Stimulated activated CD8-positive, alpha-beta memory T cell treated with anti-CD3 and anti-CD28 coated beads, Interleukin-12 subunit alpha, Interleukin-12 subunit beta, amount 100 ng/mL, for 4 hours (primary cell): ENCODE data around the gene HK1.
A peak's percentile ranks its signal among the peaks of the same experiment; 100 is the strongest.

Experiments used
- DNase-seq: peaks from one replicate; pipeline ENCODE4 v3.0.0-alpha.2; 2020; ENCODE audit warnings: low read depth

Gene HK1

DNA sequence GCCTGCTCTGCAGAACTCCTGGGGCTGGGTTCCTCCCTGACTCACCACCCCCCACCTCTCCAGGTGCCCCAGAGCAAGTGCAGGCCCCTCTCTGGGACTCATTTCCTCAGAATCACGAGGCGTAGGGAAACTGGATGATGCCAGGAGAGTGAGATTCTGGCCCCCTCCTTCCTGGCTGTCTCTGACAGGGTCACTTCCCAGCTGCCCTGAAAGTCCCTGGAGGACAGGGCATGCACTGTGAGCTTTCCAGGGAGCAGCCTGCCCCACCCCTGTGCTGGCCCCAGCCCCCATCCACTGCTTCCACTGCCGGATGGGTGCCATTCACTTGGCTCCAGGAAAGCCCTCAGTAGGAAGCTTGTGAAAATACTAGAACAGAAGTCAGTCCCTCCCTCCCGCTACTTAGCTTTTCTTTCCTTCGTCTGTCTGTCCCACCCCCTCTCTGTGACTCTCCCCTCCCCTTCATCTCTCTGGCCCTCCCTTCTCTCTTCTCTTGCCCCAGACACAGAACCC is 128.1 kb downstream of the HK1 start:
- DNase-seq: no peak

GRCh38 chr10:69406816-69407580 is 128.7 kb downstream of the HK1 start:
- no peak for DNase-seq

- no peak for DNase-seq
These were observed 129.5 kb downstream of the HK1 start for GRCh38 chr10:69407621-69408301.

DNA sequence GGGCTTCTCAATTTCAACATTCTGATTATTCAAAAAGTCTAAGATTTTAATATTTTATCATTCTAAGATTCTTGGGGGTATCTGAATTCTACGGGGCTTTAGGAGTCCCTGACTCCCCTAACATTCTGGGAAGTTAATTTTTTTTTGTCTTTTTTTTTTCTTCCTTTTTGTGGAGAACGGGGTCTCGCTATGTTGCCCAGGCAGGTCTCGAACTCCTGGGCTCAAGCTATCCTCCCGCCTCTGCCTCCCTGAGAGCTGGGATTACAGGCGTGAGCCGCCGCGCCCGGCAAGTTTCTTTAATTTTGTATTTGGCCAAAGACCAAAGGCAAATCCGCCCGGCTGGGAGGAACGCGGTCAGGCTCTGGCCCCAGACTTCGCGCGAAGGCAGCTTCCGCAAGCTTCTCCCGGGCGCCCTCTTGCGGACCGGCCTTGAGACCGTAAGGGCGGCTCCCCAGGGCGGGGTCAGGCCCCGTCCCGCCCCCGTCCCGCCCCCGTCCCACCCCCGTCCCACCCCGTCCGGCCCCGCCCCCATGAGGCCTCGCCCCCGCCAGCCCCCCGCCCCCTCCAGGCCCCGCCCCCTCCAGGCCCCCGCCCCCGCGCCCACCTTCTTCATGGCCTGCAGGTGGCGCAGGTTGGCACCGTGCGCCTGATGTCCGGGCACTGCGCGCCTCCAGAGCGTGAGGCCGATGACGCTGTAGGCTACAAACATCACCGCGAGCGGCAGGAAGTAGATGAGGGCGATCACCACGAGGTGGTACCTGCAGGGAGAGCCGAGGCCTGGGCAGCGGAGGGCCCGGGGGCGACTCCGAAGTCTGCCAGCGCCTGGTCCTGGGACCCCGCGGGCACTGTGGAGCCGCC is 130.3 kb downstream of the HK1 start:
- DNase-seq: peak; percentile 78

DNA sequence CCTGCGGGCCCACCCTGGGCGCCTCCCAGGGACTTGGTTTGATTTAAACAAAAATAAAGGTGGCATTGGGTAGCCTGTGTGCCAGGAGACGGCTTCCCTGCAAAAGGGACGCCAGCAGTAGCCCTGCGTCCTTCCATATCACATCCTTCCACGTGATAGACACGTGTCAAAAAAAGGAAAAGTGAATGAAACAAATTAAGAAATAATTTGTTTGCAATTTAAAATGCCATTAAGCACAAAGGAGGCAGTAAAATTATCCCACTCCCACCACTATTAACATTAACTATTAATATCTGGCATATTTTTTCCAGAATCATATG is 130.8 kb downstream of the HK1 start:
- no peak for DNase-seq

- no peak for DNase-seq
These were observed 131.7 kb downstream of the HK1 start for GRCh38 chr10:69409968-69410367.

GRCh38 chr10:69410487-69410886 is 132.2 kb downstream of the HK1 start:
- no peak for DNase-seq

- no peak for DNase-seq
These were observed 133.2 kb downstream of the HK1 start for GRCh38 chr10:69411476-69411875.

DNA sequence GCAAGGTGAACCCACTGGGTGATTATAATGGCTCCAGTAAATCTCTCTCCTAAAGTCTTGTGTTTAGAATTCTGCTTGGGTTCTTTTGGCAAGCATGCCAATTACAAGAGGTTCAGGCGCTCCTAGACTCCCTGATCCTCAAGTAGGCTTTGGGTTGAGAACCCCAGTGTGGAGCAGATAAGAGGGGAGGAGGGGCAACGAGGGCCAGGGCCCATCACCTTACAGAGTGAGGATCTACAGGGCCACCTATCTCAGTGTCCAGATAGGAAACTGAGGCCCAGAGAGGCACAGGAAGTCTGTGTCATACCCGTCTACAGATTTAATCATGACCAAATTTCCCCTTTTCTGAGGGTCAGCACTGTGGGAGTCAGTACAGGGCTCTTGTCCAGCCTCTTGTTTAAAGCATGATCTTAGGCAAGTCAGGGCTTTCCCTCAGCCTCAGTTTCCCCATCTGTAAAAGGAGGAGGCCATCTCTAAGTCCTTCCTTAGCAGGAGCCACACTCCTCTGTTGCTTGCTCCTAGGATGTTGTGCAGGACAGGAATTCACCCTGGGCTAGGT is 134.0 kb downstream of the HK1 start:
- DNase-seq: no peak

GRCh38 chr10:69413221-69413865 is 135.0 kb downstream of the HK1 start:
- no peak for DNase-seq

- no peak for DNase-seq
These were observed 136.0 kb downstream of the HK1 start for GRCh38 chr10:69414036-69415018.

DNA sequence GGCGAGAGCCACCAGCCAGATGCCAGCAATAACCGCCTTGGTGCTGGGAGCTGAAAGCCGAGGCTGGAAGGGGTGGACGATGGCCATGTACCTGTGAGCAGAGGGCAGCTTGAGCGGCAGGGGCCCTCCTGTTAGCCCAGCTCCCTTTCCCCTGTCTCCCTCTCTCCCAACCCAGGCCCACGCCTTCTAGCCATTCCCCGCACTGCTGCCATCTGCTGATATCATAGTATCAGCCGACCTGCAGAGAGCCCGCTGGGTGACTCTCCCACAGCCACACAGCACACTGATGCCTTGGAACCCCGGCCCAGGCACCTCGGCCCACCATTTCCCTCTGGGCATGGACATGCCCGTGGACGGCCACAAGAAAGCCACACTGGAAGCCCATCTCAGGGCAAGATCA is 136.8 kb downstream of the HK1 start:
- no peak for DNase-seq

GRCh38 chr10:69415951-69416350 is 137.7 kb downstream of the HK1 start:
- no peak for DNase-seq

- no peak for DNase-seq
These were observed 138.4 kb downstream of the HK1 start, which contains the start of gene TACR2 for GRCh38 chr10:69416695-69417094. Gene TACR2 (minus strand): TSS chr10:69416918. CDS start chr10:69416323, 595 bp downstream.

DNA sequence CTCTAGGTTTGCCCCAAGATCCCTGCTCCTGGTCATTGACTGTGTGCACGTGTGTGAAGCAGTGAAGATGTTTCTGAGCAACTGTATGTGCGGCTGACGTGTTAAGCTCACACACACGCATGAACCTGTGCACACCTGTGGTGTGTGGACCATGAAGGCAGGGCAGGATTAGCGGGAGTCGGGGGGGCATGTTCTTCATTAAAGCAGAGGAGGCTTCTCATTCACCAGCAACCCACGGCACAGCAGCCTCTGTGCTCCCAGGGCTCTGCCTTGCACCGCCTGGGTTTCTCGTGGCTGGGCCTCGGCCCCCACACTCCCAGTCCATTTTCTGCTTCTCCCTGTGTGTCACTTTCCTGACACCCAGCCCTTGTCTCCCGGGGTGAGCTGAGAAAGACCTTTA is 139.2 kb downstream of the HK1 start:
- DNase-seq: no peak

DNA sequence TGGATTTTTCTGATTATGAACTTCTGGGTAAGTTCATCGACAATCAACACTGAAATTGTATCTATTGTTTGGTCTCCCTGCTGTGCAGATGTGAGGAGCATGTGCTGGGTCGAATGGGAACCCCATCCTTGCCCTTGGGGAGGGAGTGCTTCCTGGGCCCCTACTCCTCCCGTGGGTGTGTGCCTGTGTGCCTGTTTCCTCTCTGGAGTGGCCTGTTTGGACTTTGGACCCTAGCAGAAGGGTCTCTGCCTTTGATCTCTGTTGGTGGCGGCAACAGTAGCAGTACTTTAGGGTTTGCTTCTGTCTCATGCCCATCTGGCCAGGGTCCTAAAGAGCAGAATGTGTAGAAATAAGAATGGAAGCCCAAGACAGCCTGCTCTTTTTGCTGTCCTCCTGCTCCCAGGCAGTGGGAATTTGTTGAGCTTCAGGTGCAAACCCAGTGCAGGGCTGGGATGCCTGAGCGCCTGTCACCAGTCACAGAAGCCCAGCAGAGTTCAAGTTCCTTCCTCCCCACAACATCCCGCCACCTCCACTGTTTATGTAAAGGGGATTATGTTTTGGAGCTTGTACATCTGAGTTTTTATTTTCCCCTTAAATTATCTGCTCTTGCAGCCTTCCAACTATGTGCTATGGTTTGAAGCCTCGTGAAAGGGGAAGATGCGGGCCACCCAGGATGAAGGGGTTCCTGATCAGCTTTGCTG is 139.9 kb downstream of the HK1 start:
- DNase-seq: no peak

DNA sequence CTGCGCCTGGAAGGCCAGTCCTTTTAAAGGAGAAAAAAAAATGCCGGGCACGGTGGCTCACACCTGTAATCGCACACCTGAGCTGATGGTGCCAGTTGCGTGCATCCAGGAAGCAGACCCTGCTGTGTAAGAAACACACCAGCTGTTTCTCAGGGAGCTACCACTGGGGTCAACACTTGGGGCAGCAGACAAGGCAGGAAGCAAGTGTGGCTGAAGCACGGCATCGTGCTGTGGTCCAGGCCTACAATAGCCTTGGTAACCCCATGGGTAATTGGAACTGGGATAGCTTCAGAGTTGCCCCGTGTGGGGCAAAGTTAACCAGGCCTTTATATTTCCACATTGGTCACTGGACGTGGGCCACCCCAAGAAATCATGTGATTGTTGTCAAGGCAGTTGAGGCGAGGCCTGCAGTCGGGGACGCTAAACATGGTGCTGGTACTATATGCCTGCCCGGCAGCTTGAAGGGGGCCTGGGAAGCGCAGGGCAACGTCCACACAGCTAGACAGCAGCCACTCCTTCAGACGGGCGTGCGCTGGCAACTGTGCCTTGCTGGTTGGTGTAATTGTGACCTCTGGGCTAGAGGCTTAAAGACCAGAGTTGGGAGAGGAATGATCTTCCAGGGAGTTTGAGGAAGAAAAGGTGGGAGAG is 140.9 kb downstream of the HK1 start:
- DNase-seq: no peak

DNA sequence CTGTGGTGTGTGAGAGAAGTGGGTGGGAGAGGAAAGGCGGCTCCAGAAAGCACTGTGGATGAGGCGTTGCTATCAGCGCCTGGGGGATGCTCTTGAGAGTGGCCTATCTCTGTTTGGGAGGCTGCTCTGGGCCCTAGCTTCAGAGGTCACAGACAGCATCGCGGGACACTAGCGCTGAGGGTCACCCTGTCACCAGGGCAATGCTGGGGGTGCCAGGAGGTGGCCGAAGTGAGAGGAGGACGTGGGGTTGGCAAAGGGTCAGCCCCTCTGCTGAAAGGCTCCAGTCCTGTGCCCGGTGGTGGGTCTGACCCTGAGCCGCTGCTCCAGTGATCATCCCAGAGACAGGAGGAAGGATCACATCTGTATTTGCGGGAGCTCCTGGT is 141.4 kb downstream of the HK1 start:
- no peak for DNase-seq

DNA sequence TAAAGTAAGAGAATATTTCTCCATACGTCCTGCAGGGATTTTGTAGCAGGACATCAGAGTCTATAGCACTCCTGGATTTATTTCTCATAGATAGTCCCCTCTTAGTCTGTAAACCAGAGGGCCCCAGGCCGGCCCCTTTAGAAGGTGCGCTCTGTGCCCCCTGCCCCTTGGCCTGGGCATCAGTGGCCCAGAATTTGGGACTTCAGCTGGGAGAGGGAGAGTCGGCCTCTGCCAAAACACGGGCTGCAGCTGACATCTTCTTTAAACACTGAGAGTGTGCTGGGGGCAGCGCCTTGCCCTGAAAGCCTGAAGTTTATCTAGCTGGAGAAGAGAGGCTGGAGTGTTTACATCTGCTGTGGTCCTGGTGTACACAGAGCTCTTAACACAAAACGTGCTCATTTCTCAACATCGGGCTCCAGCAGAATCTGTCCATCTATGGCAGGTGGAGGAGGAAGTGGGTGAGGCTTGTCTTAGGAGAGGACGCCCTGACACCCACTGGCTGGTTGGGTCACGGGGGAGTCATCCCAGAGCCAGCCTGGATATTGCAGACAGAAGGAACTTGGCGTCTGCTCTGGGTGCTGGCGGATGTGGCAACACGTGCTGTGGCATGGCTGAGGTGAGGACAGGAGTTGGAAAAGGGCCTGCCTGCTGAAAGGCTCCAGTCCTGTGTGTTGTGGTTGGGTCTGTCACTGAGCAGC is 143.5 kb downstream of the HK1 start:
- DNase-seq: no peak
